GM21423 (cell line): ENCODE measurements around the gene TM4SF20.
"Not testable (repeated sequence)": the region's sequence is repeated elsewhere in the genome, so short reads cannot be mapped to it uniquely, and the experiment has no call there.

Experiments
- ATAC-seq: cut with Tn5 transposase; IDR thresholded peaks from one replicate; pipeline ENCODE4 v1.9.1; 2021; ENCODE audit warnings: mild to moderate bottlenecking, moderate library complexity; ENCODE audit not compliant: unreplicated experiment

TM4SF20 gene

GRCh38 chr2:227398684-227399670, 19.9 kb upstream of the TM4SF20 start:
- ATAC-seq = no peak

- ATAC-seq = no peak
Observed at GRCh38 chr2:227397562-227397961, 18.5 kb upstream of the TM4SF20 start.

- ATAC-seq = no peak
Observed at GRCh38 chr2:227395556-227395955, 16.4 kb upstream of the TM4SF20 start.

- ATAC-seq = no peak
Observed at GRCh38 chr2:227394401-227394800, 15.3 kb upstream of the TM4SF20 start.

GRCh38 chr2:227390468-227391256, 11.6 kb upstream of the TM4SF20 start:
- ATAC-seq = no peak

- no peak for ATAC-seq
Observed at GRCh38 chr2:227389661-227390060, 10.6 kb upstream of the TM4SF20 start.

- no peak for ATAC-seq
Observed at GRCh38 chr2:227389231-227389630, 10.1 kb upstream of the TM4SF20 start.

- ATAC-seq = no peak
Observed at GRCh38 chr2:227388537-227389011, 9.5 kb upstream of the TM4SF20 start.

- ATAC-seq = not testable (repeated sequence)
Observed at GRCh38 chr2:227387583-227387982, 8.5 kb upstream of the TM4SF20 start, which contains the start of gene SCYGR1. Gene SCYGR1 (minus strand): TSS chr2:227387949. CDS start chr2:227387949, 0 bp downstream.

GRCh38 chr2:227386630-227387029, 7.5 kb upstream of the TM4SF20 start:
- no peak for ATAC-seq

- no peak for ATAC-seq
Observed at GRCh38 chr2:227383686-227384085, 4.6 kb upstream of the TM4SF20 start.

GRCh38 chr2:227382241-227382835, 3.2 kb upstream of the TM4SF20 start:
- not testable (repeated sequence) for ATAC-seq

GRCh38 chr2:227378371-227378782, 729 bp downstream of the TM4SF20 start:
- ATAC-seq = no peak

GRCh38 chr2:227377467-227378351, 1.4 kb downstream of the TM4SF20 start:
- no peak for ATAC-seq

GRCh38 chr2:227376656-227377396, 2.3 kb downstream of the TM4SF20 start:
- no peak for ATAC-seq

- ATAC-seq = no peak
Observed at GRCh38 chr2:227374158-227374557, 4.9 kb downstream of the TM4SF20 start.

GRCh38 chr2:227373389-227373788, 5.7 kb downstream of the TM4SF20 start:
- no peak for ATAC-seq

- no peak for ATAC-seq
Observed at GRCh38 chr2:227370791-227371312, 8.3 kb downstream of the TM4SF20 start.

GRCh38 chr2:227370092-227370491, 9.0 kb downstream of the TM4SF20 start:
- no peak for ATAC-seq
